K562 (cell line): Measurements from ENCODE around the gene TMEM168. TPM values are rescaled to one million over a fixed set of nuclear protein-coding genes. Genes with fewer than 3 reads are reported as not detected.
"Not testable (repeated sequence)": the region's sequence is repeated elsewhere in the genome, so short reads cannot be mapped to it uniquely, and the experiment has no call there.

Experiments used
- ATAC-seq: fragments of 200-7000 bp; cut with Tn5 transposase; 3 replicates; pipeline ENCODE4 v1.9.1; 2020; ENCODE audit warnings: moderate library complexity
- BruUV-seq: library from RNA; stranded (reverse); fragments of 400-500 nt; replicated peaks from 2 replicates; lab custom pipeline; 2021; lab: Mats Ljungman, UMichigan
- CTCF ChIA-PET: fragments of 300-600 bp; formaldehyde crosslinking; extraction: SDS; loops from one replicate; lab custom pipeline; 2021; ENCODE audit warnings: low intra/inter-chr PET ratio; lab: Yijun Ruan, JAX
- POLR2A ChIA-PET: fragments of 300-600, 350-650 bp; sonication (Branson Sonifier 250); formaldehyde crosslinking; extraction: SDS; loops from one replicate; lab custom pipeline; 2021; ENCODE audit warnings: antibody characterized with exemption, inconsistent platforms; lab: Yijun Ruan, JAX
- DNase-seq, 4 experiments: peaks; one replicate each; pipeline versions ENCODE4 v3.0.0 to v3.0.0-alpha.2; 2011 to 2018; ENCODE audit warnings: low spot score in 3 of 4, mixed read lengths in 3 of 4; ENCODE audit errors: extremely low read depth in 1 of 4
- FAIRE-seq: peaks from 2 replicates; lab custom pipeline; 2011; peaks lifted over from hg19 to GRCh38; lab: Jason Lieb, UNC
- H2AFZ ChIP-seq: 2 replicates; pipeline ENCODE4 v1.6.0; 2011; ENCODE audit warnings: low read depth, low read length, control low read depth, inconsistent platforms
- H3K27ac ChIP-seq: fragments of 200-600 bp; 3 replicates; pipeline ENCODE4 v1.8.0; 2011; ENCODE audit warnings: low read depth, mild to moderate bottlenecking, control low read depth, inconsistent platforms, low read length, moderate library complexity, mixed read lengths; ENCODE audit errors: extremely low read depth
- H3K27me3 ChIP-seq, 2 experiments: fragments of 300-600 bp in 1 of 2; 2 replicates in 1 of 2; 3 replicates in 1 of 2; pipeline versions ENCODE4 v1.6.0 to v1.8.0; 2011; ENCODE audit warnings: inconsistent platforms in 2 of 2, low read length in 2 of 2, mild to moderate bottlenecking in 1 of 2, mixed read lengths in 1 of 2, moderate library complexity in 1 of 2; ENCODE audit not compliant: control insufficient read depth in 2 of 2, insufficient read depth in 2 of 2
- H3K36me3 ChIP-seq: fragments of 300-600 bp; 3 replicates; pipeline ENCODE4 v1.8.0; 2011; ENCODE audit warnings: mild to moderate bottlenecking, low read length, inconsistent platforms; ENCODE audit not compliant: control insufficient read depth, insufficient read depth
- H3K4me1 ChIP-seq, 2 experiments: fragments of 200-600 bp in 1 of 2; replicated peaks in 1 of 2; 2 replicates in 1 of 2; 3 replicates in 1 of 2; pipeline versions ENCODE4 v1.5.1 to v1.8.0; 2011; ENCODE audit warnings: inconsistent platforms in 2 of 2, low read length in 2 of 2, mild to moderate bottlenecking in 1 of 2, mixed read lengths in 1 of 2, moderate library complexity in 1 of 2; ENCODE audit not compliant: control insufficient read depth in 2 of 2, insufficient read depth in 2 of 2
- H3K4me2 ChIP-seq: 2 replicates; pipeline ENCODE4 v1.6.1; 2011; ENCODE audit warnings: low read length, control low read depth, inconsistent platforms, mixed read lengths; ENCODE audit not compliant: insufficient read depth
- H3K4me3 ChIP-seq: fragments of 200-600 bp; sonication (generic), shearing (Covaris generic); 2 replicates; pipeline ENCODE4 v1.5.1; 2016; ENCODE audit warnings: control low read depth, inconsistent platforms
- H3K79me2 ChIP-seq: fragments of 200-600 bp; 3 replicates; pipeline ENCODE4 v1.8.0; 2011; ENCODE audit warnings: low read length, inconsistent platforms; ENCODE audit not compliant: control insufficient read depth, insufficient read depth
- H3K9ac ChIP-seq, 2 experiments: 2 replicates each; pipeline versions ENCODE4 v1.6.0 to v1.6.1; 2011; ENCODE audit warnings: low read depth in 2 of 2, low read length in 2 of 2, control low read depth in 1 of 2, inconsistent platforms in 1 of 2, mild to moderate bottlenecking in 1 of 2, mixed read lengths in 1 of 2; ENCODE audit not compliant: insufficient read depth in 1 of 2
- H3K9me1 ChIP-seq: one replicate; pipeline ENCODE4 v1.6.0; 2011; ENCODE audit warnings: inconsistent platforms, mild to moderate bottlenecking, low read length, moderate library complexity; ENCODE audit not compliant: control insufficient read depth, insufficient read depth
- H3K9me3 ChIP-seq: replicated peaks from 2 replicates; pipeline ENCODE4 v1.5.1; 2011; ENCODE audit warnings: low read depth, low read length, inconsistent platforms; ENCODE audit not compliant: control insufficient read depth, insufficient read depth
- H4K20me1 ChIP-seq: replicated peaks from 2 replicates; pipeline ENCODE4 v1.6.1; 2011; ENCODE audit warnings: low read length, inconsistent platforms, mixed read lengths; ENCODE audit not compliant: control insufficient read depth, insufficient read depth
- HCFC1 ChIP-seq: IDR thresholded peaks from 2 replicates; pipeline ENCODE4 v1.6.1; 2012; ENCODE audit warnings: low read depth, low read length, improper control_type of control experiment
- KDM2B ChIP-seq: fragments of 250-450 bp; sonication (Bioruptor Pico); IDR thresholded peaks from 2 replicates; pipeline ENCODE4 v1.8.0; 2021; ENCODE audit warnings: mild to moderate bottlenecking, moderate library complexity
- LEF1 ChIP-seq: fragments of 450-650 bp; IDR thresholded peaks from 2 replicates; pipeline ENCODE4 v1.6.1; 2016; ENCODE audit warnings: mild to moderate bottlenecking
- NCOA2 ChIP-seq, 2 experiments: fragments of 450-650 bp; IDR thresholded peaks; 2 replicates each; pipeline ENCODE4 v1.6.1; 2018; ENCODE audit warnings: mild to moderate bottlenecking in 2 of 2, moderate library complexity in 1 of 2; ENCODE audit not compliant: partially characterized antibody in 2 of 2
- RBM15 ChIP-seq: fragments of 200-400 bp; formaldehyde crosslinking; IDR thresholded peaks from 2 replicates; pipeline ENCODE4 v1.6.1; 2018; ENCODE audit warnings: mild to moderate bottlenecking, low read length, moderate library complexity; ENCODE audit not compliant: insufficient read depth
- SRSF1 ChIP-seq: fragments of 200-400 bp; formaldehyde crosslinking; IDR thresholded peaks from 2 replicates; pipeline ENCODE4 v1.6.1; 2017; ENCODE audit warnings: mild to moderate bottlenecking, low read depth, low read length, moderate library complexity
- ZNF274 ChIP-seq: IDR thresholded peaks from 2 replicates; pipeline ENCODE4 v1.6.1; 2011; ENCODE audit warnings: low read depth, mild to moderate bottlenecking, low read length, moderate library complexity, borderline replicate concordance
- WGBS: fragments of 100-300 bp; shearing (Covaris generic); methylation state at CpG from one replicate; pipeline ENCODE4 v1.1.6; 2016; ENCODE audit warnings: low coverage, mixed read lengths; ENCODE audit not compliant: insufficient coverage; ENCODE audit errors: missing lambda C conversion rate; 5-methylcytosine and 5-hydroxymethylcytosine counted together
- in situ Hi-C: fragments of 300-500 bp; cut with MboI; formaldehyde crosslinking; loops from 4 replicates; pipeline ENCODE4 v1.15.0; 2018; ENCODE audit warnings: inconsistent platforms, mixed read lengths
- intact Hi-C: fragments of 100-400 bp; cut with micrococcal nuclease; formaldehyde crosslinking; loops from 2 replicates; pipeline ENCODE4 v1.14.2; 2022
- polyA plus RNA-seq, 8 experiments: library from polyadenylated mRNA; depleted of rRNA in 4 of 8; stranded (reverse) in 5 of 8; unstranded in 3 of 8; fragments of >200 nt; fragmentation: Nextera tagmentation in 2 of 8; fragmentation: Illumina TruSeq in 1 of 8; extraction: Ambion mirVana in 2 of 8; extraction: Trizol in 1 of 8; gene quantifications; 2 replicates each; pipeline versions ENCODE4 v1.2.1 to v1.2.3, GENCODE V29; 2011 to 2014; ENCODE audit warnings: inconsistent platforms in 1 of 8, missing spikeins in 1 of 8
- total RNA-seq, 7 experiments: library from RNA; depleted of rRNA in 6 of 7; stranded (reverse); fragments of >200 nt in 6 of 7; fragmentation: Illumina TruSeq in 2 of 7; extraction: Trizol in 2 of 7; gene quantifications; 2 replicates each; pipeline versions ENCODE4 v1.2.1 to v1.2.3, GENCODE V29; 2011 to 2021; ENCODE audit warnings: low replicate concordance in 1 of 7

Gene TMEM168
- total and polyA plus RNA-seq, 9 of the 15 experiments (the other 6 are each of a cell fraction or from before 2014, with no cell fraction given), result 19.7 to 50.7 (median 25.4) TPM

- H4K20me1 ChIP-seq, H3K4me2 ChIP-seq, H3K27me3 ChIP-seq, intact Hi-C loops, H2AFZ ChIP-seq, H3K27ac ChIP-seq, H3K9ac ChIP-seq, in situ Hi-C loops, CTCF ChIA-PET, H3K36me3 ChIP-seq, POLR2A ChIA-PET, H3K4me3 ChIP-seq, H3K9me3 ChIP-seq, H3K9me1 ChIP-seq, DNase-seq, FAIRE-seq, H3K79me2 ChIP-seq, ATAC-seq, BruUV-seq: not testable (repeated sequence)
- TF ChIP-seq ZNF274 (peak; percentile 74; the same call in 1 of the 2 replicates), NCOA2 (IDR thresholded peaks at IDR 0.05; ENCODE audit: partially characterized antibody in 2 of 2) (peak in 1 of 2 experiments; percentile 94)
- H3K4me1 ChIP-seq, result peaks cover 0 to 17% of the 10 kb centered on the region in 2 experiments; a peak in 4 of 5 replicates
Observed at GRCh38 chr7:112796552-112796951, 6.4 kb upstream of the TMEM168 start.

- Histone ChIP-seq H3K9me3 (no peaks in the 10 kb centered on the region), H3K27ac (no peak overlapping the region), H3K4me2 (no peak overlapping the region), H3K4me1 (peaks cover 8 to 18% of the 10 kb centered on the region in 2 experiments), H2AFZ (no peak overlapping the region), H3K4me3 (no peak overlapping the region), H3K36me3 (no peaks in the 10 kb centered on the region), H3K79me2 (peaks cover 23% of the 10 kb centered on the region), H3K9ac (no peak overlapping the region), H3K9me1 (no peaks in the 10 kb centered on the region), H3K27me3 (no peaks in the 10 kb centered on the region), H4K20me1 (no peaks in the 10 kb centered on the region)
- WGBS, result 72% methylated on average over 3 of the region's 3 CpGs
- ChIA-PET POLR2A (interaction anchor here (1.8 kb wide), 1 partner anchor 13 kb away, joined by 4 read pairs; no protein-coding TSS in a partner anchor), CTCF (no interaction called here)
- FAIRE-seq, result no peak
- no peak for DNase-seq
- TF ChIP-seq LEF1 (no peak), KDM2B (CRISPR knock-in tag) (no peak), RBM15 (no peak), SRSF1 (no peak), HCFC1 (no peak)
- intact Hi-C loops (loop anchor here (5.0 kb wide), 1 partner anchor 145 kb away; a partner anchor contains a TSS), in situ Hi-C loops (no loop called here)
- ATAC-seq, result no peak
- no TSS peak for BruUV-seq
Observed at GRCh38 chr7:112792441-112792840, 2.2 kb upstream of the TMEM168 start.
